Measurements from ENCODE around the gene TANGO2. TPM values are rescaled to one million over a fixed set of nuclear protein-coding genes. Genes with fewer than 3 reads are reported as not detected.

Gene TANGO2
- total and polyA plus RNA-seq, 9 of the 15 experiments (the other 6 are each of a cell fraction or from before 2014, with no cell fraction given), result 15.5 to 94.9 (median 70.1) TPM

GRCh38 chr22:19998991-19999820 is 21.7 kb upstream of the TANGO2 start (continued):
- TF ChIP-seq TCF7L2 (IDR thresholded peaks at IDR 0.05; ENCODE audit: low read depth, low read length) (no peak), PBX2 (CRISPR knock-in tag; IDR thresholded peaks at IDR 0.05; ENCODE audit: low read depth) (no peak), PBX2 (tag; conservative IDR thresholded peaks at IDR 0.05; ENCODE audit: low read depth) (no peak), ZNF695 (CRISPR knock-in tag; IDR thresholded peaks at IDR 0.05) (no peak), HMG20A (CRISPR knock-in tag; conservative IDR thresholded peaks at IDR 0.05) (no peak), NELFE (IDR thresholded peaks at IDR 0.05; ENCODE audit: insufficient read depth, insufficient read length) (no peak), SAFB (IDR thresholded peaks at IDR 0.05; ENCODE audit: borderline replicate concordance, low read depth, low read length) (no peak), RFX7 (CRISPR knock-in tag; IDR thresholded peaks at IDR 0.05) (no peak), ZNF764 (CRISPR knock-in tag; IDR thresholded peaks at IDR 0.05; ENCODE audit: low read depth) (peak; percentile 14; the same call in 1 of the 2 replicates)
- TF ChIP-seq, protein P1, sequence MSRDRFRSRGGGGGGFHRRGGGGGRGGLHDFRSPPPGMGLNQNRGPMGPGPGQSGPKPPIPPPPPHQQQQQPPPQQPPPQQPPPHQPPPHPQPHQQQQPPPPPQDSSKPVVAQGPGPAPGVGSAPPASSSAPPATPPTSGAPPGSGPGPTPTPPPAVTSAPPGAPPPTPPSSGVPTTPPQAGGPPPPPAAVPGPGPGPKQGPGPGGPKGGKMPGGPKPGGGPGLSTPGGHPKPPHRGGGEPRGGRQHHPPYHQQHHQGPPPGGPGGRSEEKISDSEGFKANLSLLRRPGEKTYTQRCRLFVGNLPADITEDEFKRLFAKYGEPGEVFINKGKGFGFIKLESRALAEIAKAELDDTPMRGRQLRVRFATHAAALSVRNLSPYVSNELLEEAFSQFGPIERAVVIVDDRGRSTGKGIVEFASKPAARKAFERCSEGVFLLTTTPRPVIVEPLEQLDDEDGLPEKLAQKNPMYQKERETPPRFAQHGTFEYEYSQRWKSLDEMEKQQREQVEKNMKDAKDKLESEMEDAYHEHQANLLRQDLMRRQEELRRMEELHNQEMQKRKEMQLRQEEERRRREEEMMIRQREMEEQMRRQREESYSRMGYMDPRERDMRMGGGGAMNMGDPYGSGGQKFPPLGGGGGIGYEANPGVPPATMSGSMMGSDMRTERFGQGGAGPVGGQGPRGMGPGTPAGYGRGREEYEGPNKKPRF (IDR thresholded peaks at IDR 0.05; ENCODE audit: low read depth, low read length), result no peak

Measured in K562 (cell line).